Common myeloid progenitor, CD34-positive (primary cell): Measurements from ENCODE around the gene UFD1.

Experiments used
- CTCF ChIA-PET: fragments of 350-600 bp; sonication (Branson Sonifier 250); formaldehyde crosslinking; loops from one replicate; lab custom pipeline; 2021; ENCODE audit warnings: antibody characterized with exemption; lab: Charles Lee
- POLR2A ChIA-PET: fragments of 350-600 bp; sonication (Branson Sonifier 250); formaldehyde crosslinking; loops from one replicate; lab custom pipeline; 2021; ENCODE audit warnings: antibody characterized with exemption; lab: Charles Lee
- DNase-seq, 3 donors: peaks; one replicate each; pipeline versions ENCODE4 v3.0.0 to v3.0.0-alpha.2; 2013
- H3K27ac ChIP-seq, 2 experiments: 1 replicate in 1 of 2; 2 replicates in 1 of 2; pipeline ENCODE4 v1.7.0; 2013; ENCODE audit warnings: inconsistent platforms in 2 of 2, low read length in 2 of 2, mild to moderate bottlenecking in 2 of 2, low read depth in 1 of 2, moderate library complexity in 1 of 2; ENCODE audit not compliant: severe bottlenecking in 2 of 2, insufficient read depth in 1 of 2, poor library complexity in 1 of 2
- H3K27me3 ChIP-seq, 5 experiments: replicated peaks in 2 of 5; 1 replicate in 3 of 5; 2 replicates in 2 of 5; pipeline versions ENCODE4 v1.6.1 to v1.7.0; 2013; ENCODE audit warnings: low read length in 4 of 5, mild to moderate bottlenecking in 2 of 5, moderate library complexity in 2 of 5, inconsistent platforms in 1 of 5; ENCODE audit not compliant: insufficient read depth in 5 of 5, control insufficient read depth in 4 of 5
- H3K36me3 ChIP-seq, 4 experiments: 1 replicate in 2 of 4; 2 replicates in 2 of 4; pipeline versions ENCODE4 v1.6.1 to v1.7.0; 2013; ENCODE audit warnings: low read length in 3 of 4, control low read depth in 1 of 4, mild to moderate bottlenecking in 1 of 4; ENCODE audit not compliant: control insufficient read depth in 4 of 4, insufficient read depth in 4 of 4
- H3K4me1 ChIP-seq, 4 experiments: 1 replicate in 3 of 4; 2 replicates in 1 of 4; pipeline versions ENCODE4 v1.6.1 to v1.7.1; 2013; ENCODE audit warnings: low read length in 3 of 4, mild to moderate bottlenecking in 3 of 4, control low read depth in 1 of 4, inconsistent platforms in 1 of 4, moderate library complexity in 1 of 4; ENCODE audit not compliant: control insufficient read depth in 4 of 4, insufficient read depth in 4 of 4; ENCODE audit errors: control extremely low read depth in 1 of 4
- H3K4me3 ChIP-seq, 7 experiments: 1 replicate in 4 of 7; 2 replicates in 3 of 7; pipeline versions ENCODE4 v1.5.1 to v1.7.0; 2013; ENCODE audit warnings: mild to moderate bottlenecking in 7 of 7, low read length in 6 of 7, moderate library complexity in 6 of 7, inconsistent platforms in 2 of 7, low read depth in 2 of 7, control low read depth in 1 of 7; ENCODE audit not compliant: insufficient read depth in 4 of 7, control insufficient read depth in 1 of 7; ENCODE audit errors: extremely low read depth in 1 of 7
- H3K9me3 ChIP-seq, 5 experiments: 1 replicate in 4 of 5; 2 replicates in 1 of 5; pipeline versions ENCODE4 v1.6.1 to v1.7.1; 2013; ENCODE audit warnings: low read length in 4 of 5, mild to moderate bottlenecking in 2 of 5, inconsistent platforms in 1 of 5, low read depth in 1 of 5, moderate library complexity in 1 of 5; ENCODE audit not compliant: control insufficient read depth in 4 of 5, insufficient read depth in 2 of 5; ENCODE audit errors: control extremely low read depth in 1 of 5
- whole genome bisulfite sequencing: methylation state at CpG from one replicate; pipeline ENCODE4 v1.1.5; 2013; ENCODE audit not compliant: insufficient coverage; 5-methylcytosine and 5-hydroxymethylcytosine counted together

UFD1 gene

GRCh38 chr22:19498154-19498865, 19.3 kb upstream of the UFD1 start:
- Histone ChIP-seq H3K4me3 (no peak overlapping the region), H3K9me3 (no peaks in the 10 kb centered on the region), H3K4me1 (peaks cover 0 to 6% (median 3%) of the 10 kb centered on the region in 4 experiments), H3K27me3 (no peaks in the 10 kb centered on the region), H3K27ac (no peak overlapping the region), H3K36me3 (peaks cover 12 to 69% (median 26%) of the 10 kb centered on the region in 4 experiments)
- ChIA-PET CTCF (interaction anchor here (1.2 to 7.3 kb wide), 3 partner anchors 32 to 133 kb away, joined by 3 to 136 read pairs (median 4); no protein-coding TSS in a partner anchor), POLR2A (no interaction called here)
- DNase-seq: no peak
- 100% methylated on average over 6 of the region's 7 CpGs for WGBS

GRCh38 chr22:19497245-19497644, 18.3 kb upstream of the UFD1 start:
- ChIA-PET POLR2A (no interaction called here), CTCF (interaction anchor here (0.9 to 7.3 kb wide), 4 partner anchors 25 to 134 kb away, joined by 3 to 136 read pairs (median 4); no protein-coding TSS in a partner anchor)
- H3K27me3 ChIP-seq: no peaks in the 10 kb centered on the region
- H3K9me3 ChIP-seq: no peaks in the 10 kb centered on the region
- 36% methylated on average over 3 of the region's 3 CpGs for WGBS
- no peak overlapping the region for H3K4me3 ChIP-seq
- H3K4me1 ChIP-seq: peaks cover 0 to 6% (median 3%) of the 10 kb centered on the region in 4 experiments
- no peak overlapping the region for H3K27ac ChIP-seq
- peak in 2 of 3 donors; percentile 74 to 77 for DNase-seq
- H3K36me3 ChIP-seq: peaks cover 12 to 76% (median 28%) of the 10 kb centered on the region in 4 experiments

- H3K4me1 ChIP-seq: peaks cover 0 to 6% (median 3%) of the 10 kb centered on the region in 4 experiments
- no peak for DNase-seq
- no peaks in the 10 kb centered on the region for H3K9me3 ChIP-seq
- 100% methylated on average over 1 of the region's 3 CpGs for WGBS
- no peaks in the 10 kb centered on the region for H3K27me3 ChIP-seq
- CTCF ChIA-PET: interaction anchor here (0.6 to 7.3 kb wide), 23 partner anchors 8 to 224 kb away, joined by 3 to 136 read pairs (median 4); no protein-coding TSS in a partner anchor
- POLR2A ChIA-PET: no interaction called here
- no peak overlapping the region for H3K4me3 ChIP-seq
- H3K27ac ChIP-seq: no peak overlapping the region
- H3K36me3 ChIP-seq: peaks cover 13 to 78% (median 27%) of the 10 kb centered on the region in 4 experiments
Measured at GRCh38 chr22:19496324-19496630, 17.3 kb upstream of the UFD1 start.

DNA sequence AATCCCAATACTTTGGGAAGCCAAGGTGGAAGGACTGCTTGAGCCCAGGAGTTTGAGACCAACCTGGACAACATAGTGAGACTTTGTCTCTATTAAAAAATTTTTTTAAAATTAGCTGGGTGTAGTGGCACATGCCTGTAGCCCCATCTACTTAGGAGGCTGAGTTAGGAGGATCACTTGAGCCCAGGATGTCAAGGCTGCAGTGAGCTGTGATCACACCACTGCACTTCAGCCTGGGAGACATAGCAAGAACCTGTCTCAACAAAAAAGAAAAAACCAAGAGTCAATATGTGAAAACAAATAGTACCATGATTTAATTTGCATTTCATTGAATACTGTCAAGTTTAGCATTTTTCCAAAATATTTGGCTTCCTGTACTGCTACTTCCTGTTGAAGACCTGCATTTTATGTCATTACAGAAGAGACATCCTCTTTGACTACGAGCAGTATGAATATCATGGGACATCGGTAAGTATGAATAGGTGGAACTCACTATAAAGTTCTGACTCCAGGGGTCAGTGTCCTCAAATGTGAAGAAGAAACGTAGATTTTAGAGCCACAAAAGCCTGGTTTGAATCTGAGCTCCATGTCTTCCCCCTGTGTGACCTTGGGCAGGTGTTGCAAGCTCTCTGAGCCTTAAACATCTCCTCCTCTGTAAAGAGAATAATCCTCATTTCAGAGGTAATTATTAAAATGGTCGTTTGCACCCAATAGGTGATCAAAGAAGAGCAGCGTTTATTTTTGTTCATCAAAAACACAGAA, 16.8 kb upstream of the UFD1 start:
- Histone ChIP-seq H3K4me1 (peaks cover 0 to 6% (median 3%) of the 10 kb centered on the region in 4 experiments), H3K36me3 (peaks cover 13 to 80% (median 28%) of the 10 kb centered on the region in 4 experiments), H3K4me3 (no peak overlapping the region), H3K9me3 (no peaks in the 10 kb centered on the region), H3K27ac (no peak overlapping the region), H3K27me3 (no peaks in the 10 kb centered on the region)
- peak; percentile 79 to 89 (median 89) for DNase-seq
- WGBS: 61% methylated on average over 5 of the region's 5 CpGs
- CTCF ChIA-PET: interaction anchor here (0.6 to 7.3 kb wide), 23 partner anchors 9 to 225 kb away, joined by 3 to 136 read pairs (median 4); no protein-coding TSS in a partner anchor
- POLR2A ChIA-PET: no interaction called here

DNA sequence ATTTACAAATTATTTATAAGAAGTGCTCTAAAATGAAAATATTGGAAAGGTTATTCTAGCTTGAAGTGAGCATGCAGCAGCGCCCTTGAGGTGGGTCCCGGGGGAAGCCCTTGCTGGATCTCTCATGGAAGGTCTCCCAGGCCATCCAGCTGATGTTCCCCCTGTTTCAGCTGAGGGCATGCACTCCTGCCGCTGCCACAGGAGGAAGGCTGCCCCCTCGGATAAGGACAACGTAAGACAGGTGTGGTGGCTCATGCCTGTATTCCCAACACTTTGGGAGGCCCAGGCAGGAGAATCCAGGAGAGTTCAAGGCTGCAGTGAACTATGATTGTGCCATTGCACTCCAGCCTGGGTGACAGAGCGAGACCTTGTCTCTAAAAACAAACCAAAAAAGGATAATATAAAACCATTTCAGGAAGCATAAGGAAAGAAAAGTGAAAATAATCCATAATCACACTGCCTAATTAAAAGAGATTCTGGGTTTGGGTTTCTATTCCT, 15.7 kb upstream of the UFD1 start:
- WGBS: 94% methylated on average over 4 of the region's 6 CpGs
- CTCF ChIA-PET: interaction anchor here (1.7 to 7.3 kb wide), 2 partner anchors 17 to 136 kb away, joined by 4 to 136 read pairs; no protein-coding TSS in a partner anchor
- H3K4me1 ChIP-seq: peaks cover 0 to 6% (median 3%) of the 10 kb centered on the region in 4 experiments
- no peak for DNase-seq
- no peaks in the 10 kb centered on the region for H3K9me3 ChIP-seq
- peaks cover 11 to 77% (median 26%) of the 10 kb centered on the region in 4 experiments for H3K36me3 ChIP-seq
- no peak overlapping the region for H3K4me3 ChIP-seq
- H3K27me3 ChIP-seq: no peaks in the 10 kb centered on the region
- H3K27ac ChIP-seq: no peak overlapping the region
- POLR2A ChIA-PET: interaction anchor here (0.6 kb wide), 1 partner anchor 15 kb away, joined by 3 read pairs; the partner anchor contains the start of gene CDC45

- ChIA-PET CTCF (interaction anchor here (0.9 to 7.3 kb wide), 5 partner anchors 17 to 137 kb away, joined by 3 to 136 read pairs (median 4); partner anchors contain the start of gene CLDN5), POLR2A (interaction anchor here (0.6 kb wide), 1 partner anchor 15 kb away, joined by 3 read pairs; the partner anchor contains the start of gene CDC45)
Measured at GRCh38 chr22:19494001-19494560, 15.1 kb upstream of the UFD1 start.

More at GRCh38 chr22:19494001-19494560, 15.1 kb upstream of the UFD1 start:
- Histone ChIP-seq H3K4me1 (peaks cover 0 to 8% (median 3%) of the 10 kb centered on the region in 4 experiments), H3K27ac (no peak overlapping the region), H3K36me3 (peaks cover 8 to 73% (median 23%) of the 10 kb centered on the region in 4 experiments), H3K27me3 (no peaks in the 10 kb centered on the region), H3K9me3 (no peaks in the 10 kb centered on the region), H3K4me3 (no peak overlapping the region)
- DNase-seq: no peak
- 99% methylated on average over 8 of the region's 8 CpGs for WGBS
